Measurements from ENCODE around the gene MAB21L4. TPM values are rescaled to one million over a fixed set of nuclear protein-coding genes. Genes with fewer than 3 reads are reported as not detected.

MAB21L4 gene
- total RNA-seq, 1 experiment from 2014 or later = 0.21 TPM

- H3K36me3 ChIP-seq (ENCODE audit: control insufficient read depth, insufficient read depth, low read length) = no peaks in the 10 kb centered on the region
- no peak overlapping the region for H3K4me3 ChIP-seq (ENCODE audit: low read depth in 2 of 2, low read length in 2 of 2)
- intact Hi-C loops (cut with micrococcal nuclease; ENCODE audit: unreplicated experiment) (no loop called here), in situ Hi-C loops (cut with HindIII; ENCODE audit: low pct_unique_long_range_greater_than_20kb, low sequenced_read_pairs) (no loop called here)
- ATAC-seq (no peak; the same call in 1 of the 2 replicates), DNase-seq (ENCODE audit: low read depth, low spot score) (no peak)
- H3K27ac ChIP-seq (ENCODE audit: low read length) = no peak overlapping the region
- H3K9me3 ChIP-seq (ENCODE audit: control insufficient read depth, insufficient read depth, low read depth, low read length) = no peaks in the 10 kb centered on the region
- no peaks in the 10 kb centered on the region for H3K27me3 ChIP-seq (ENCODE audit: control insufficient read depth, insufficient read depth, low read length)
- no TSS peak for BruUV-seq (replicated peaks)
- TF ChIP-seq CTCF (IDR thresholded peaks at IDR 0.05) (no peak), REST (IDR thresholded peaks at IDR 0.05; ENCODE audit: insufficient read depth in 1 of 2, low read depth in 2 of 2, low read length in 1 of 2) (no peak), SIN3A (IDR thresholded peaks at IDR 0.05; ENCODE audit: borderline replicate concordance, insufficient read depth, low read depth, low read length) (no peak), POLR2AphosphoS5 (IDR thresholded peaks at IDR 0.05; ENCODE audit: low read depth, low read length) (no peak), TCF7L2 (IDR thresholded peaks at IDR 0.05; ENCODE audit: low read depth, low read length) (no peak)
- peaks cover 6% of the 10 kb centered on the region for H3K4me1 ChIP-seq (ENCODE audit: control insufficient read depth, insufficient read depth, low read length)
- CTCF ChIA-PET = no interaction called here
- POLR2A ChIA-PET = no interaction called here
These were observed 2.3 kb upstream of the MAB21L4 start for GRCh38 chr2:240898108-240898730.

- CTCF ChIA-PET = no interaction called here
- ATAC-seq = no peak
- no peak overlapping the region for H3K27ac ChIP-seq (ENCODE audit: low read length)
These were observed 1.1 kb upstream of the MAB21L4 start for GRCh38 chr2:240896871-240897692.

More at GRCh38 chr2:240896871-240897692, 1.1 kb upstream of the MAB21L4 start:
- intact Hi-C loops (cut with micrococcal nuclease; ENCODE audit: unreplicated experiment) (no loop called here), in situ Hi-C loops (cut with HindIII; ENCODE audit: low pct_unique_long_range_greater_than_20kb, low sequenced_read_pairs) (no loop called here)
- POLR2A ChIA-PET = no interaction called here
- Histone ChIP-seq H3K4me3 (ENCODE audit: low read depth in 2 of 2, low read length in 2 of 2) (no peak overlapping the region), H3K27me3 (ENCODE audit: control insufficient read depth, insufficient read depth, low read length) (no peaks in the 10 kb centered on the region), H3K36me3 (ENCODE audit: control insufficient read depth, insufficient read depth, low read length) (no peaks in the 10 kb centered on the region), H3K9me3 (ENCODE audit: control insufficient read depth, insufficient read depth, low read depth, low read length) (no peaks in the 10 kb centered on the region), H3K4me1 (ENCODE audit: control insufficient read depth, insufficient read depth, low read length) (peaks cover 6% of the 10 kb centered on the region)
- BruUV-seq (replicated peaks) = no TSS peak
- TF ChIP-seq SIN3A (IDR thresholded peaks at IDR 0.05; ENCODE audit: borderline replicate concordance, insufficient read depth, low read depth, low read length) = no peak
- no peak for TF ChIP-seq REST (IDR thresholded peaks at IDR 0.05; ENCODE audit: insufficient read depth in 1 of 2, low read depth in 2 of 2, low read length in 1 of 2)
- TF ChIP-seq CTCF (IDR thresholded peaks at IDR 0.05) = no peak
- TF ChIP-seq TCF7L2 (IDR thresholded peaks at IDR 0.05; ENCODE audit: low read depth, low read length) = no peak
- TF ChIP-seq POLR2AphosphoS5 (IDR thresholded peaks at IDR 0.05; ENCODE audit: low read depth, low read length) = no peak
- no peak for DNase-seq (ENCODE audit: low read depth, low spot score)
